ENCODE data around the gene TTLL11.

GRCh38 chr9:121946465-121946864 lies 146.6 kb downstream of the TTLL11 start:
- TF ChIP-seq CTCF (IDR thresholded peaks at IDR 0.05), result no peak
- no peak for TF ChIP-seq POLR2A (IDR thresholded peaks at IDR 0.05)
